HFFc6 (cell line): ENCODE results near the gene RSPH6A. TPM values are rescaled to one million over a fixed set of nuclear protein-coding genes. Genes with fewer than 3 reads are reported as not detected.

ENCODE experiments used
- DNase-seq: peaks from one replicate; pipeline ENCODE4 v3.0.0-alpha.2; 2018
- H3K27ac Mint-ChIP-seq: 2 replicates; pipeline ENCODE4 v1.8.0; 2020; ENCODE audit warnings: mild to moderate bottlenecking, mixed read lengths
- H3K27me3 Mint-ChIP-seq: 2 replicates; pipeline ENCODE4 v1.8.0; 2021; ENCODE audit warnings: mild to moderate bottlenecking, moderate library complexity, mixed read lengths; ENCODE audit not compliant: insufficient read depth
- H3K36me3 Mint-ChIP-seq: 2 replicates; pipeline ENCODE4 v1.8.0; 2021; ENCODE audit warnings: low read depth, mixed read lengths
- H3K4me1 Mint-ChIP-seq: 2 replicates; pipeline ENCODE4 v1.8.0; 2020; ENCODE audit warnings: low read depth, mixed read lengths
- H3K4me3 Mint-ChIP-seq: 2 replicates; pipeline ENCODE4 v1.8.0; 2020; ENCODE audit warnings: mild to moderate bottlenecking, moderate library complexity, mixed read lengths
- H3K9me3 Mint-ChIP-seq: 2 replicates; pipeline ENCODE4 v1.8.0; 2020; ENCODE audit warnings: mild to moderate bottlenecking, mixed read lengths
- total RNA-seq, 6 experiments: library from RNA; stranded (reverse); fragmentation: NEBNext Ultra II Directional; extraction: Animal tissue kit (Norgen Biotek cat#: 25700); gene quantifications; 2 replicates in 1 of 6; 3 replicates in 5 of 6; pipeline ENCODE4 v1.2.3, GENCODE V29; 2021
- TF ChIP-seq, protein P1 (sequence below): fragments of 200-600 bp; sonication (generic); IDR thresholded peaks from 2 replicates; pipeline ENCODE4 v1.5.0; 2021; ENCODE audit warnings: antibody characterized with exemption, mild to moderate bottlenecking

Gene RSPH6A
- total RNA-seq, 6 experiments from 2014 or later = 0.07 TPM; not detected in 5

DNA sequence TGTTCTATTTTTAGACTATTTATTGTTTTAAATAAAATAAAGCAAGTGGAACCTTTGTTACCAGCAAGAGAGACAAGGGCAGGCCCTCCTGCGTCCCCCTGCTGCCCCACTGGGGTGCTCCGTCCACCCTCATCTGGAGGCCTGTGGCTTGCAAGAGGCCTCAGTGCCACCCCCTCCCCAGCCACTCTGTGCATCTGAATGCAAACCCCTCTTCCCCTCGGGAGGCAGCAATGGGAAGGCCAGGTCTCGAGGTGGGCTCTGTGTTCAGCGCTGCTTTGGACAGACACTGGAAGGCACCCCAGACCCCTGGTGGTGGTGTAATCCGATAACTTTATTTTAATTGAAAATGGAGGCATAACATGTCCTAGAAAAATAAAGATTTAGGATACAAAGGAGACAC lies 50.6 kb downstream of the RSPH6A start:
- Mint-ChIP-seq H3K27ac (no peak overlapping the region), H3K4me1 (peaks cover 8% of the 10 kb centered on the region), H3K9me3 (no peaks in the 10 kb centered on the region), H3K36me3 (no peaks in the 10 kb centered on the region), H3K4me3 (no peak overlapping the region; the same call in 1 of the 2 replicates), H3K27me3 (peaks cover 18% of the 10 kb centered on the region)
- no peak for DNase-seq
- TF ChIP-seq, protein P1, sequence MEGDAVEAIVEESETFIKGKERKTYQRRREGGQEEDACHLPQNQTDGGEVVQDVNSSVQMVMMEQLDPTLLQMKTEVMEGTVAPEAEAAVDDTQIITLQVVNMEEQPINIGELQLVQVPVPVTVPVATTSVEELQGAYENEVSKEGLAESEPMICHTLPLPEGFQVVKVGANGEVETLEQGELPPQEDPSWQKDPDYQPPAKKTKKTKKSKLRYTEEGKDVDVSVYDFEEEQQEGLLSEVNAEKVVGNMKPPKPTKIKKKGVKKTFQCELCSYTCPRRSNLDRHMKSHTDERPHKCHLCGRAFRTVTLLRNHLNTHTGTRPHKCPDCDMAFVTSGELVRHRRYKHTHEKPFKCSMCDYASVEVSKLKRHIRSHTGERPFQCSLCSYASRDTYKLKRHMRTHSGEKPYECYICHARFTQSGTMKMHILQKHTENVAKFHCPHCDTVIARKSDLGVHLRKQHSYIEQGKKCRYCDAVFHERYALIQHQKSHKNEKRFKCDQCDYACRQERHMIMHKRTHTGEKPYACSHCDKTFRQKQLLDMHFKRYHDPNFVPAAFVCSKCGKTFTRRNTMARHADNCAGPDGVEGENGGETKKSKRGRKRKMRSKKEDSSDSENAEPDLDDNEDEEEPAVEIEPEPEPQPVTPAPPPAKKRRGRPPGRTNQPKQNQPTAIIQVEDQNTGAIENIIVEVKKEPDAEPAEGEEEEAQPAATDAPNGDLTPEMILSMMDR = peak; percentile 42

DNA sequence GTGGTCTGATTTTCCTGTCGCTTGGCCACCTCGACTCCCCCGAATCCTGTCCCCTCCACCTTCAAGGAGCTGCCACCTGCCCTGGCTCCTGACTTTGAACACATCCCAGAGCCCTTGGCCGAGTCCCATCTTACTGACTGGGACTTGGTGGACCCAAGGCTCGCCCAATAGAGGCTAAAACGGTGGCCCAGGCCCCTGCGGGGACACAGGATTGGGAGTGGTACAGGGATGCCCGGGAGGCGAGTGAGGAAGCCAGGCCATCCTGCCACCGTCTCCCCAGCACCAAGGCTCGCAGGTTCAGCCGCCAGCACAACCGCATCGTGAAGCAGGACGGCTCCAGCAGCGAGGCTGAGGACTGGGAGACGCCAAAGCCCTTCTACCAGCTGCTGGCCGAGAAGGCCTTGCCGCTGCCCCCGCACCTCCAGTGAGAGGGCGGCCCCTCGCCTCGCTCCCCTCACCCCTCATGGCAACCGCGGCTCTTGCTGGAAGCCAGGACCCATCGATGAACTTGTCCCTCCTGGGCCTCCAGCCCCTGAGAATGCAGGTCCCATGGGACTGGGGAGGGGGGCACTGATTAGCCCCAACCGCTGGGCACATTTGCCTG lies 51.3 kb downstream of the RSPH6A start:
- H3K27ac Mint-ChIP-seq = no peak overlapping the region
- TF ChIP-seq, protein P1 = no peak
- H3K4me1 Mint-ChIP-seq = peaks cover 7% of the 10 kb centered on the region; the same call in 1 of the 2 replicates
- no peaks in the 10 kb centered on the region for H3K9me3 Mint-ChIP-seq
- DNase-seq = no peak
- H3K27me3 Mint-ChIP-seq = peaks cover 15% of the 10 kb centered on the region
- H3K4me3 Mint-ChIP-seq = no peak overlapping the region
- H3K36me3 Mint-ChIP-seq = no peaks in the 10 kb centered on the region

DNA sequence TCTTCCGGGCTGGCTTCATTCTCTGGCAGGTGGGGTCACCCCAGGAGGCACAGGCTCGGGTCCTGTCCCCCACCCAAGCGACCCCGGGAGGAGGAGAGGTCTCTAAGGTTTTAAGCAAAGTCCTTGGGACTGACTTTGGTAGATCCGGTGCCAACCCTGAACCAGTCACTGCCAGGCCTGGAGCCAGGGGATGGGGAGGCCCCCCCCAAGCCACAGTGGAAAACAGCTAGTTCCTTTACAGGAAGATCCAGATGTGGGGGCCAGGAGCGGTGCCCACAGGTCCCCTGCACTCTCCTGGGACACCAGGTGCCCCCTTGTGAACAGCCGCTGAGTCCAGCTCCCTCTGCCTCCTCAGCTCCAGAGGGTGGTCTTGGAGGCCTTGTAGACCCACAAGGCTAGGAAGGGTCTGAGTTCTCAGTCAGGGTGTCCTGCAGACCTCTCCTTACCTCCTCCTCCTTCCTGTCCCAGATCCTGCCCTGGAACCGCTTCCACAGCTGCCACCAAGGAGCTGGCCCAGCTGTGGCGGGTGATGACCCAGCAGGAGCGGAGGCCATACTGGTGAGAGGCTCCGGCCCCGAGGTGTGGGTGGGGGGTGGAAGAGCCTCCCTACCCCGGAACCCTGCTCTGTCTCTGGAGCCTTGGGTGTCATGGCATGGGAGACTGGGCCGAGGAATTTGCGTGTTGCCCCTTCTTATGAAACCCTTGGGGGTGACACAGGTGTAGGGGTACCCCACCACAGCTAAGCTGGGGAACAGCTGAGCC lies 52.1 kb downstream of the RSPH6A start:
- H3K36me3 Mint-ChIP-seq = no peaks in the 10 kb centered on the region
- TF ChIP-seq, protein P1 = no peak
- H3K27ac Mint-ChIP-seq = no peak overlapping the region
- DNase-seq = no peak
- H3K27me3 Mint-ChIP-seq = peaks cover 20% of the 10 kb centered on the region
- peaks cover 7% of the 10 kb centered on the region; the same call in 1 of the 2 replicates for H3K4me1 Mint-ChIP-seq
- H3K9me3 Mint-ChIP-seq = no peaks in the 10 kb centered on the region
- no peak overlapping the region for H3K4me3 Mint-ChIP-seq

DNA sequence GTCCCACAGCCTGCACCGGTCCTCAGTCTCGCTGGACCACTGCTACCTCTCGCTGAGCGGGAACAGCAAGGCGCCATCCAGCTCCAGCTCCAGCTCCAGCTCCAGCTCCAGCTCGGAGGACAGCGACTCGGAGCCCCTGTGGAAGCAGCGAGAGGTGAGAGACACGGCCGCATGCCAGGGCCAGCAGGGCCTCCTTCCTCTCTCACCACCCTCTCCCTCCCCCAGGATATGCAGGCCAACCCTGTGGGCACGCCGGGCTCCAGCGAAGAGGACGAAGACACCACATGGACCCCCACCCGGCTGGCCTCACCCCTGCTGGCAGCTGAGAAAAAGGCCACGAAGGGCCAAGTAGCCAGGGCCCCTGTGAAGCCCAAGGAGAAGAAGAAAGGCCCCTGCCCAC lies 53.4 kb downstream of the RSPH6A start:
- no peak for DNase-seq
- TF ChIP-seq, protein P1 = no peak
- H3K4me3 Mint-ChIP-seq = no peak overlapping the region
- no peaks in the 10 kb centered on the region for H3K9me3 Mint-ChIP-seq
- H3K36me3 Mint-ChIP-seq = no peaks in the 10 kb centered on the region
- peaks cover 7% of the 10 kb centered on the region; the same call in 1 of the 2 replicates for H3K4me1 Mint-ChIP-seq
- H3K27me3 Mint-ChIP-seq = peaks cover 16% of the 10 kb centered on the region
- no peak overlapping the region for H3K27ac Mint-ChIP-seq

DNA sequence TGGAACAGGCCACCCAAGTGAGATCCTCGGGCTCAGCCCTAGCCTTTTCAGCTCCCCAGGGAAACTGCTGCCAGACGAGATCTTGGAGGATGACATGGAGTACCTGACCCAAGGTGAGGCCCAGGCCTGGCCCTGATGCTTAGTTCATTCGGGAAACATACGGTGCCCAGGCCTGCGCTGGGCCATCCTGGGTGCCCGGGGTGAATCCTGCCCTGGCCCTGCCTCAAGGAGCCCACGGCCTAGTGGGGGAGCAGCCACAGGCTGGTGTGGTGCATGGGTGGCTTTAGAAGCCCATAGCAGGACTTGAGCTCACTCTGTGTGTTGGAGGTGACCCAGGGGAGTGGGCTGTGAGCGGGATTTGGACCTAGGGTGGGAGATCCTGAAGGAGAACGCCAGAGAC lies 56.2 kb downstream of the RSPH6A start:
- no peaks in the 10 kb centered on the region for H3K9me3 Mint-ChIP-seq
- TF ChIP-seq, protein P1 = no peak
- no peak overlapping the region for H3K27ac Mint-ChIP-seq
- H3K36me3 Mint-ChIP-seq = no peaks in the 10 kb centered on the region
- H3K4me1 Mint-ChIP-seq = no peaks in the 10 kb centered on the region
- H3K27me3 Mint-ChIP-seq = peaks cover 13% of the 10 kb centered on the region
- DNase-seq = no peak
- H3K4me3 Mint-ChIP-seq = no peak overlapping the region
